ENCODE measurements around the gene TCEAL9. TPM values are rescaled to one million over a fixed set of nuclear protein-coding genes. Genes with fewer than 3 reads are reported as not detected.

The TCEAL9 gene
- total and polyA plus RNA-seq, 2 of the 8 experiments (the other 6 are each of a cell fraction or from before 2014, with no cell fraction given) = 22.2 to 36.8 TPM

DNA sequence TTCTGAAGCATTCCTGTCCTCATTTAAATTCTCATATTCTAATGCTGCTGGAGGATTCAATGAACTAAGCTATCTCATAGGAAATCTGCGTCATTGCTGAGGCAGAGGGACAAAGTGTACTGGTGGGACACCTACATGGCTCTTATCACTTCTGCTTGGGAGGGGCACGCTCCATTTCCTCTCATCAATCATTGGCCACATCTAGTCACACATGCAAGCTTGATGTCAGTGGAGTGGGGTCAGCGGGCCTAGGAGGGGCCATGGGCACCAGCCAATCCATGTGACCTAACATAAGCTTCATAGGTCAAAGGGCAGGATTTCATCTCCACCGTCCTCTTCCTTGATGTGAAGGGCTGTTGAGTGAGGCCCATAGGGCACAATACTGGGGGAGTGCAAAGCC lies 41.4 kb downstream of the TCEAL9 start:
- Histone ChIP-seq H3K36me3 (ENCODE audit: control insufficient read depth in 2 of 4, insufficient read depth in 4 of 4, low read length in 3 of 4) (no peaks in the 10 kb centered on the region), H2AK5ac (ENCODE audit: low read depth, low read length) (no peak overlapping the region), H2BK15ac (ENCODE audit: low read length) (no peak overlapping the region), H3K79me1 (ENCODE audit: low read depth, low read length) (no peaks in the 10 kb centered on the region), H3K79me2 (ENCODE audit: control insufficient read depth in 1 of 2, insufficient read depth in 2 of 2, low read length in 2 of 2) (no peaks in the 10 kb centered on the region), H2AFZ (ENCODE audit: low read length) (no peak overlapping the region), H3K4ac (replicated peaks; ENCODE audit: insufficient read length, low read depth, low read length) (no peak overlapping the region), H3K27me3 (replicated peaks in 1 of 4; ENCODE audit: control insufficient read depth in 3 of 4, extremely low read depth in 1 of 4, insufficient read depth in 3 of 4, low read length in 3 of 4) (peaks cover 0 to 15% (median 2%) of the 10 kb centered on the region in 4 experiments; a peak in 2 of 7 replicates), H2BK20ac (ENCODE audit: low read length) (no peak overlapping the region), H3K4me2 (ENCODE audit: insufficient read depth in 1 of 2, low read depth in 2 of 2, low read length in 2 of 2) (no peak overlapping the region), H3K27ac (ENCODE audit: low read depth, low read length) (no peak overlapping the region), H3K18ac (ENCODE audit: extremely low read depth, low read length) (no peak overlapping the region), H4K5ac (ENCODE audit: insufficient read length, low read depth, low read length) (no peak overlapping the region), H3K23me2 (ENCODE audit: low read depth, low read length) (no peaks in the 10 kb centered on the region), H4K8ac (ENCODE audit: extremely low read depth, insufficient read depth, low read length) (no peak overlapping the region), H2BK120ac (replicated peaks; ENCODE audit: low read depth, low read length) (no peak overlapping the region), H3K9ac (replicated peaks in 1 of 4; ENCODE audit: extremely low read depth in 1 of 4, low read depth in 3 of 4, low read length in 3 of 4) (no peak overlapping the region), H4K91ac (replicated peaks; ENCODE audit: insufficient read length, low read length) (no peak overlapping the region), H2BK12ac (ENCODE audit: low read depth, low read length) (no peak overlapping the region), H2BK5ac (ENCODE audit: low read depth, low read length) (no peak overlapping the region), H3K14ac (ENCODE audit: insufficient read length) (no peak overlapping the region), H3K23ac (ENCODE audit: insufficient read length) (no peak overlapping the region), H3K9me3 (ENCODE audit: insufficient read depth in 2 of 2, low read depth in 1 of 2, low read length in 1 of 2) (no peaks in the 10 kb centered on the region), H4K20me1 (replicated peaks in 1 of 2; ENCODE audit: control insufficient read depth in 1 of 2, insufficient read depth in 2 of 2, low read length in 2 of 2) (no peaks in the 10 kb centered on the region), H3K4me3 (ENCODE audit: extremely low read depth in 1 of 4, insufficient read depth in 2 of 4, low read depth in 3 of 4, low read length in 4 of 4) (no peak overlapping the region), H3K56ac (replicated peaks; ENCODE audit: insufficient read length, low read depth, low read length) (no peak overlapping the region), H3K4me1 (replicated peaks in 1 of 4; ENCODE audit: control insufficient read depth in 3 of 4, insufficient read depth in 4 of 4, low read length in 3 of 4) (no peaks in the 10 kb centered on the region)
- WGBS, 2 experiments (ENCODE audit: extremely low coverage in 1 of 2, insufficient coverage in 1 of 2, insufficient read length in 1 of 2, insufficient replicate concordance in 2 of 2, low coverage in 1 of 2, low lambda C conversion rate in 2 of 2, missing lambda C conversion rate in 1 of 2) = 92% methylated on average over 4 of the region's 4 CpGs; no CpG with 5 or more reads in 1 of the 2 experiments
- DNase-seq (ENCODE audit: low read depth in 1 of 2, low spot score in 2 of 2) (no peak), FAIRE-seq (no peak)
- ChIA-PET CTCF (ENCODE audit: partially characterized antibody) (interaction anchor here (1.2 kb wide), 1 partner anchor 66 kb away, joined by 4 read pairs; no protein-coding TSS in a partner anchor), POLR2A (ENCODE audit: partially characterized antibody) (interaction anchor here (0.9 to 2.0 kb wide), 3 partner anchors 10 to 21 kb away, joined by 3 to 11 read pairs (median 3); partner anchors contain the start of gene BEX3)
- TF ChIP-seq TAF7 (optimal IDR thresholded peaks at IDR 0.05; ENCODE audit: borderline replicate concordance, low read depth, low read length) (no peak), MAX (IDR thresholded peaks at IDR 0.05) (no peak)
